Natural killer cell treated with Interleukin-12 subunit alpha and Interleukin-12 subunit beta and Interleukin-15 and Interleukin-18, amount 100 ng/mL, for 72 hours (primary cell): Measurements from ENCODE around the gene SMAD6. TPM values are rescaled to one million over a fixed set of nuclear protein-coding genes. Genes with fewer than 3 reads are reported as not detected.

Experiments used
- ATAC-seq, 2 donors: fragments of 150-1000 bp; cut with Tn5 transposase in 1 of 2; sonication (Bioruptor Pico), chemical (Tn5 transposase) in 1 of 2; 2 replicates each; pipeline ENCODE4 v1.10.0; 2021
- DNase-seq: peaks from one replicate; pipeline ENCODE4 v3.0.0; 2022; ENCODE audit warnings: low spot score
- H3K27ac Mint-ChIP-seq, 2 donors: 1 replicate in 1 of 2; 2 replicates in 1 of 2; pipeline ENCODE4 v1.8.0; 2022; ENCODE audit warnings: mixed read lengths in 2 of 2, mild to moderate bottlenecking in 1 of 2, moderate library complexity in 1 of 2
- H3K27me3 Mint-ChIP-seq, 2 donors: 1 replicate in 1 of 2; 2 replicates in 1 of 2; pipeline ENCODE4 v1.8.0; 2022; ENCODE audit warnings: mixed read lengths in 2 of 2
- H3K36me3 Mint-ChIP-seq: one replicate; pipeline ENCODE4 v1.8.0; 2022; ENCODE audit warnings: mixed read lengths
- H3K4me1 Mint-ChIP-seq, 2 donors: 1 replicate in 1 of 2; 2 replicates in 1 of 2; pipeline ENCODE4 v1.8.0; 2022; ENCODE audit warnings: low read depth in 2 of 2, mixed read lengths in 2 of 2, mild to moderate bottlenecking in 1 of 2
- H3K4me3 Mint-ChIP-seq: one replicate; pipeline ENCODE4 v1.8.0; 2022; ENCODE audit warnings: mixed read lengths
- H3K9me3 Mint-ChIP-seq: 2 replicates; pipeline ENCODE4 v1.8.0; 2022; ENCODE audit warnings: mixed read lengths
- total RNA-seq, 2 donors: library from RNA; stranded (reverse); gene quantifications; one replicate each; pipeline ENCODE4 v1.2.3, GENCODE V29; 2022

SMAD6 gene
- total RNA-seq, 2 donors from 2014 or later = 0.33 to 1.1 TPM

DNA sequence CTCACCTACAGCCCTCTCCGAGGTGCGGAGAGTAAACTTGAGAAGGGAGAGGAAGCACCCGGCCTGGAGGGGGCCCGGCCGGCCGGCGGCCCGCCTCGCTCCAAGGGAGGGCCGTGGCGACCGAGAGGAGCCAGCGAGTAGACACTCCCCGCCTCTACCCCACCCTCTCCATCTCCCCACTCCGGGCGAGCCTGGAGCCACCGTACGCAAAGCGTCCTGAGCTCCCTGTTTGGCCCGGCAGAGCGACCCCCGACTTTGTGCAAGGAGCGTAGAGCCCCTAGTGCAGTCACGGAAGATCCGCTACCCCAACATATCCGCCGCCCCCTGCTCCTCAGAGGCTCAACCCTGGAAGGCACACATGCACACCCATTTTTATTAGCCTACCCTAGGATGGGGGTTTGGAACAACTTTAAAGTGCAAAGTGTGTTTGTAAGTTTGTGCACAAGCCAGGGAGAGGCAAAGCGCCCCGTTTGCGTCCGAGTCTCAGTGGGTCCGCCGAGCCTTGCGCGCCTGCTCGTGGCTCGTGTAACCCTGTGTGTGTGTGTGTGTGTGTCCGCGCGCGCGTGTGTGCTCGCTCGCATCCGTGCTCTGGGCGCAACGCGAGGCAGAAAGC lies 508 bp upstream of the SMAD6 start:
- H3K27me3 Mint-ChIP-seq = peaks cover 22 to 26% of the 10 kb centered on the region in 2 donors
- ATAC-seq (peak; percentile 61 to 64), DNase-seq (peak; percentile 69)
- H3K27ac Mint-ChIP-seq = peak overlapping the region; percentile 63 to 73
- peaks cover 17 to 23% of the 10 kb centered on the region in 2 donors for H3K4me1 Mint-ChIP-seq
- H3K9me3 Mint-ChIP-seq = no peaks in the 10 kb centered on the region
- no peaks in the 10 kb centered on the region for H3K36me3 Mint-ChIP-seq
- peak overlapping the region; percentile 94 for H3K4me3 Mint-ChIP-seq

DNA sequence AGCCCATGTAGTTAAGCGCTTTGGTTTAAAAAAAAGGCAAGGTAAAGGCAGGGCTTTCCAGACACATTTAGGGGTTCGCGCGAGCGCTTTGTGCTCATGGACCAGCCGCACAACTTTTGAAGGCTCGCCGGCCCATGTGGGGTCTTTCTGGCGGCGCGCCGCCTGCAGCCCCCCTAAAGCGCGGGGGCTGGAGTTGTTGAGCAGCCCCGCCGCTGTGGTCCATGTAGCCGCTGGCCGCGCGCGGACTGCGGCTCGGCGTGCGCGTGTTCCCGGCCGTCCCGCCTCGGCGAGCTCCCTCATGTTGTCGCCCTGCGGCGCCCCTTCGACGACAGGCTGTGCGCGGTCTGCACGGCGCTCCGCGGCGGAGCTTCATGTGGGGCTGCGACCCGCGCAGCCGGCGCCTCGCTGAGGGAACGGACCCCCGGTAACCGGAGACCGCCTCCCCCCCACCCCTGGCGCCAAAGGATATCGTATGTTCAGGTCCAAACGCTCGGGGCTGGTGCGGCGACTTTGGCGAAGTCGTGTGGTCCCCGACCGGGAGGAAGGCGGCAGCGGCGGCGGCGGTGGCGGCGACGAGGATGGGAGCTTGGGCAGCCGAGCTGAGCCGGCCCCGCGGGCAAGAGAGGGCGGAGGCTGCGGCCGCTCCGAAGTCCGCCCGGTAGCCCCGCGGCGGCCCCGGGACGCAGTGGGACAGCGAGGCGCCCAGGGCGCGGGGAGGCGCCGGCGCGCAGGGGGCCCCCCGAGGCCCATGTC lies 927 bp downstream of the SMAD6 start:
- no peak for DNase-seq
- Mint-ChIP-seq H3K27ac (no peak overlapping the region), H3K36me3 (no peaks in the 10 kb centered on the region), H3K9me3 (no peaks in the 10 kb centered on the region), H3K4me1 (peaks cover 17 to 23% of the 10 kb centered on the region in 2 donors), H3K4me3 (peak overlapping the region; percentile 94), H3K27me3 (peaks cover 22 to 26% of the 10 kb centered on the region in 2 donors)
- ATAC-seq = no peak

GRCh38 chr15:66703540-66703941 lies 1.5 kb downstream of the SMAD6 start:
- ATAC-seq (no peak), DNase-seq (no peak)
- H3K27ac Mint-ChIP-seq = no peak overlapping the region
- peaks cover 22 to 26% of the 10 kb centered on the region in 2 donors for H3K27me3 Mint-ChIP-seq
- no peak overlapping the region for H3K4me3 Mint-ChIP-seq
- H3K36me3 Mint-ChIP-seq = no peaks in the 10 kb centered on the region
- H3K4me1 Mint-ChIP-seq = peaks cover 17 to 23% of the 10 kb centered on the region in 2 donors
- H3K9me3 Mint-ChIP-seq = no peaks in the 10 kb centered on the region

GRCh38 chr15:66704019-66704802 lies 2.2 kb downstream of the SMAD6 start:
- no peak for ATAC-seq
- H3K27ac Mint-ChIP-seq = no peak overlapping the region

GRCh38 chr15:66704803-66705153 lies 2.7 kb downstream of the SMAD6 start:
- Mint-ChIP-seq H3K4me1 (peaks cover 17 to 23% of the 10 kb centered on the region in 2 donors), H3K27ac (no peak overlapping the region), H3K4me3 (peak overlapping the region; percentile 59), H3K27me3 (peaks cover 22 to 26% of the 10 kb centered on the region in 2 donors), H3K36me3 (no peaks in the 10 kb centered on the region), H3K9me3 (no peaks in the 10 kb centered on the region)
- DNase-seq = no peak
- no peak for ATAC-seq

More at GRCh38 chr15:66704019-66704802, 2.2 kb downstream of the SMAD6 start:
- Mint-ChIP-seq H3K27me3 (peaks cover 22 to 26% of the 10 kb centered on the region in 2 donors), H3K4me3 (peak overlapping the region; percentile 59), H3K9me3 (no peaks in the 10 kb centered on the region), H3K4me1 (peaks cover 17 to 23% of the 10 kb centered on the region in 2 donors), H3K36me3 (no peaks in the 10 kb centered on the region)
- no peak for DNase-seq

GRCh38 chr15:66705277-66706146 lies 3.5 kb downstream of the SMAD6 start:
- no peak overlapping the region for H3K27ac Mint-ChIP-seq
- H3K36me3 Mint-ChIP-seq = no peaks in the 10 kb centered on the region
- DNase-seq (no peak), ATAC-seq (no peak)
- peaks cover 16 to 19% of the 10 kb centered on the region in 2 donors for H3K4me1 Mint-ChIP-seq
- peaks cover 22 to 26% of the 10 kb centered on the region in 2 donors for H3K27me3 Mint-ChIP-seq
- H3K9me3 Mint-ChIP-seq = no peaks in the 10 kb centered on the region
- H3K4me3 Mint-ChIP-seq = no peak overlapping the region

- no peak overlapping the region for H3K27ac Mint-ChIP-seq
- peaks cover 13 to 16% of the 10 kb centered on the region in 2 donors for H3K4me1 Mint-ChIP-seq
Measured at GRCh38 chr15:66706225-66706732, 4.2 kb downstream of the SMAD6 start.

DNA sequence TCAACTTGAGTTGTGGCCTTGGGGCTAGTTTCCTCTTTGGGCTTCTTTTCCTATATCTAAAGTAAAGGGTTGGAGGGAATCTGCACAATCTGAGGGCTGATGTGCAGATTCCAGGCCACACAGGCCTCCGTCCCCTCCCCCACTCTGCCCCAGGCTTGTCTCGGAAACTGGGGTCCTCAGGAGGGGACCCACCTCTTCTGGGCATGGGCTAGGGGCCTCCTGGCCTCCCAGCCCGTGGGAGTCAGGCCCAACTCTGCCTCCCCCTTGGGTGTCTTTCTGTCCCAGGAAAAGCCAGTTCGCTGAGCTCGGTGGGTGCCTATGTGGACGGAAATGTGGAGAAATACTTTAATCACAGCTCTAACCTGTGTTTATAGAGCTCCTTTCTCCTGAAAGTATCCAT lies 4.8 kb downstream of the SMAD6 start:
- H3K27ac Mint-ChIP-seq = no peak overlapping the region
- no peaks in the 10 kb centered on the region for H3K36me3 Mint-ChIP-seq

More at GRCh38 chr15:66706225-66706732, 4.2 kb downstream of the SMAD6 start:
- Mint-ChIP-seq H3K4me3 (no peak overlapping the region), H3K9me3 (no peaks in the 10 kb centered on the region), H3K36me3 (no peaks in the 10 kb centered on the region), H3K27me3 (peaks cover 22 to 26% of the 10 kb centered on the region in 2 donors)
- DNase-seq = no peak
- ATAC-seq = no peak

DNA sequence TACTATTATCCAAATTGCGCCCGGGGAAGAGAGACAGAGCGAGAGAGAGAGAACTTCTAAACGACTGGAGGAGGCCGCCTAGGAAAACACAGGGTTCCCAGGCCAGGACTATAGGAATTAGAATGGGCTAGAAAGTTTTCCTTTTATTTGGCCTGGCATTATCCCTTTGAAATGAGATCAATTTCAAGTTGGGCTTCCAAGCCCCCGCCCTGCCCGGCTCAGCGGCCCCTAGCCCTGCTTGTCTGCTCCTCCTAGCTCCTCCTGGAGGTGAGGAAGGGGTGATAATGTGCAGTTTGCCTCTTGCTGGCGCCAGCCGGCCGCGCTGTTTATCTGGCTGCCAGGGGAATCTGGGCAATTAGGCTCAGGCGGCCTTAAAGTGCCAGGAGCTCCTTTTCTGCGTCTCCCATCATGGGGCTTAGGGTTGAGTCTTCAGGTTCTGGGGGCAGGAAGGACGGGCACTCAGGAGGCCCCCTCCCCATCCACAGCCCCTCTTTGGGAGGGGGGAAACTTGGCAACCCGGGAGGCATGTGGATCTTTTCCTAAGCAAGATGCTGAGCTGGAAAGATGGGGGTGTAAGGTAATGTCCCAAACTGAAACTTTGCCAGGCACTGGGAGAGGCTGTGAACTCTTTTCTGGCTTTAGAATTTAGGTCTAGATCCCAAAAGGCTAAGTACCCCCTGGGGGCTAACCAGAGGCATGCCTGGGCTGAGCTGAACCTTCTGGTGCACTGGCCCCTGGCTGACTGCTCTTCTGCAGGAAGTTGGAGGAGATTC lies 5.5 kb downstream of the SMAD6 start:
- ATAC-seq = no peak
- no peak for DNase-seq
- Mint-ChIP-seq H3K4me1 (peaks cover 6 to 7% of the 10 kb centered on the region in 2 donors), H3K9me3 (no peaks in the 10 kb centered on the region), H3K4me3 (no peak overlapping the region), H3K27me3 (peaks cover 18 to 19% of the 10 kb centered on the region in 2 donors), H3K27ac (no peak overlapping the region), H3K36me3 (no peaks in the 10 kb centered on the region)

More for the DNA sequence above, 4.8 kb downstream of the SMAD6 start:
- no peak for DNase-seq
- ATAC-seq = no peak
- Mint-ChIP-seq H3K27me3 (peaks cover 22 to 25% of the 10 kb centered on the region in 2 donors), H3K9me3 (no peaks in the 10 kb centered on the region), H3K4me3 (no peak overlapping the region), H3K4me1 (peaks cover 10 to 13% of the 10 kb centered on the region in 2 donors)

DNA sequence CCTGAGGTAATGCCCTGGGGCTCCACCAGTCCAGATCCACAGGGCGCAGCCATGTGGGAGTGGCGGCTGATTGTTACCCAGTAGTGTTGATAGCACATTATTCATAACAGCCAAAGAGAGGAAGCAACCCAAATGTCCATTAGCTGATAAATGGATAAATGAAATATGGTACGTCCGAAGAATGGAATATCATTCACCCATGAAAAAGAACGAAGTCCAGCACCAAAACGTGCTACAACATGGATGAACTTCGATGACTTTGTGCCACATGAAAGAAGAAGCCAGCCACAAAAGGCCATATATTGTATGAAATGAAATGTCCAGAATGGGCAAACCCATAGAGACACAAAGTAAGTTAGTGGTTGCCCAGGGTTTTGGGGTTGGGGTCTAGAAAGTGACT lies 6.4 kb downstream of the SMAD6 start:
- ATAC-seq = no peak
- peaks cover 6 to 7% of the 10 kb centered on the region in 2 donors for H3K4me1 Mint-ChIP-seq
- H3K27me3 Mint-ChIP-seq = peaks cover 18 to 19% of the 10 kb centered on the region in 2 donors
- no peak overlapping the region for H3K4me3 Mint-ChIP-seq
- H3K9me3 Mint-ChIP-seq = no peaks in the 10 kb centered on the region
- no peak overlapping the region for H3K27ac Mint-ChIP-seq
- no peaks in the 10 kb centered on the region for H3K36me3 Mint-ChIP-seq
- no peak for DNase-seq

DNA sequence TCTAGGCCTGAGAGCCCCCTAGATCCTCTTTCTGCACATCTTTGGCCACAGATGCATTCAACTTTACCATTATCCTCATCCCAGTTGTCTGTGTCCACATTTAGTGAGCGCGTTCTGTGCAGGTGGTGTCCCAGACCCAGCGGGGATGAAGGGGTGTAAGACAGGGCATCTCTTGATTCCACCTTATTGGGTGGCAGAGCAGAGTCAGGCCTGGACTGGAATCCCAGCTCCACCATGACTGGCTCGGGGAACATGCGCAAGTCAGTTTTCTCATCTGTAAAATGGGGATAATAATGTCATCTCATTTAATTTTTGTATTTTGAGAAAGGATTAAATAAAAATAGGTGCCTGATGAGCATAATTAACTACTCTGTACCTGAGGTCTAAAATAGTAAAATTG lies 7.8 kb downstream of the SMAD6 start:
- no peak for ATAC-seq
- H3K36me3 Mint-ChIP-seq = no peaks in the 10 kb centered on the region
- no peaks in the 10 kb centered on the region for H3K9me3 Mint-ChIP-seq
- H3K4me3 Mint-ChIP-seq = no peak overlapping the region
- peaks cover 11% of the 10 kb centered on the region in 2 donors for H3K27me3 Mint-ChIP-seq
- no peak overlapping the region for H3K27ac Mint-ChIP-seq
- no peak for DNase-seq
- peaks cover 2 to 5% of the 10 kb centered on the region in 2 donors for H3K4me1 Mint-ChIP-seq

- peaks cover 2 to 5% of the 10 kb centered on the region in 2 donors for H3K4me1 Mint-ChIP-seq
- ATAC-seq (no peak), DNase-seq (no peak)
- no peak overlapping the region for H3K27ac Mint-ChIP-seq
- no peaks in the 10 kb centered on the region for H3K9me3 Mint-ChIP-seq
- H3K4me3 Mint-ChIP-seq = no peak overlapping the region
- peaks cover 5 to 9% of the 10 kb centered on the region in 2 donors for H3K27me3 Mint-ChIP-seq
- H3K36me3 Mint-ChIP-seq = no peaks in the 10 kb centered on the region
Measured at GRCh38 chr15:66711260-66711659, 9.2 kb downstream of the SMAD6 start.
